Measurements from ENCODE around the gene NTRK3. TPM values are rescaled to one million over a fixed set of nuclear protein-coding genes. Genes with fewer than 3 reads are reported as not detected.

The NTRK3 gene
- total and polyA plus RNA-seq, 9 donors: 1.8 to 7.9 (median 3.2) TPM

DNA sequence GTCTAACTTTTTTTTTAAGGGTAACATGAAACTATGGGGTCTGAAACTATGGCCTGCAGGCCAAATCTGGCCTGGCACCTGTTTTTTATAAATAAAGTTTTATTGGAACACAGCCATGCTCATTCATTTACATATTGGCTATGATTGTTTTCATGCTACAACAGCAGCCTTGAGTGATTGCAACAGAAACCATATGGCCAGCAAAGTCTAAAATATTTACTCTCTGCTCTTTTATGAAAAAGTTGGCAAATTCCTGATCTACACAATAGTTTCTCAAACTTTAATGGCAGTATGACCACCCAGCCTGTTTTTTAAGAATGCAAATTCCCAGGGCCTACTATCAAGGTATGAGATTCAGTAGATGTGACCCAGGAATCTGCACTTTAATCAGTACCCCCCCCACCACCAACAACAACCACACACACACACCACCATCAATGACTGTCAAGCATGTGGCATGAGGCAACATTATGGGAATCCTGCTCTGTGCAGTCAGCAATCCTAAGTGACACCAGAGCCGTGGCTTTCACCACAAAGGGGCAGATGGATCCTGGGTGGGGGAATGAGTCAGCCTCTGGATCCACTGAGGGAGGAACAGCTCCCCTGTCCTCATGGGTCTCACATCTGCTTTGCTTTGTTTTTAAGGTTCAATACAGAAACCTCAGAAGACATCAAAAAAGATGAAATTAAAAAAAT lies 142.8 kb downstream of the NTRK3 start:
- no peaks in the 10 kb centered on the region for H3K36me3 ChIP-seq (ENCODE audit: control insufficient read depth, insufficient read depth, low read length)
- H3K4me1 ChIP-seq (ENCODE audit: control insufficient read depth, insufficient read depth, low read length): peaks cover 18% of the 10 kb centered on the region
- H3K4me3 ChIP-seq (ENCODE audit: low read length): no peak overlapping the region
- whole genome bisulfite sequencing (ENCODE audit: insufficient coverage): 50% methylated on average over 1 of the region's 1 CpG
- H3K27me3 ChIP-seq (ENCODE audit: control insufficient read depth, insufficient read depth, low read length): peaks cover 4% of the 10 kb centered on the region
- no peak overlapping the region for H3K27ac ChIP-seq (ENCODE audit: low read length)
- no peaks in the 10 kb centered on the region for H3K9me3 ChIP-seq (replicated peaks; ENCODE audit: control insufficient read depth, low read depth, low read length)
- no peak for DNase-seq

DNA sequence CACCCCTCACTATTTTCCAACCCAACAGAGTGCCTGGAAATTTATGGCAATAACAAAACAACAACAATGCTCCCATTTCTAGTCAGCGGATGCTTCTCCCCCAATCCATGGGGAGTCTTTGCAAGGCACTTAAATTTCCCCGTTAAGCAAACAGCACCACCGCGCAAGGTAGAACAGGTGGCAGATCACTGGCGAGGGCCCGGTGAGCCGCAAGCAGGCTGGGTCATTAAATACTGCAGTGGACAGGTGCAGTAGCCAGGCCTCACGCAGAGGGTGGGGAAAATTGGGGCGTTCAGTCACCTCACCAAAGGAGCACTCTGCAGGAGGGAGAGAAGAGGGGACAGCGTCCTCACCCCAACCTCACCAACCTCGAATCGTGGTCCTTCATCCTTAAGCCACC lies 147.5 kb downstream of the NTRK3 start:
- Histone ChIP-seq H3K4me1 (ENCODE audit: control insufficient read depth, insufficient read depth, low read length) (peaks cover 6% of the 10 kb centered on the region), H3K36me3 (ENCODE audit: control insufficient read depth, insufficient read depth, low read length) (no peaks in the 10 kb centered on the region), H3K27ac (ENCODE audit: low read length) (no peak overlapping the region), H3K9me3 (replicated peaks; ENCODE audit: control insufficient read depth, low read depth, low read length) (no peaks in the 10 kb centered on the region), H3K4me3 (ENCODE audit: low read length) (no peak overlapping the region), H3K27me3 (ENCODE audit: control insufficient read depth, insufficient read depth, low read length) (peaks cover 4% of the 10 kb centered on the region)
- DNase-seq: no peak
- 43% methylated on average over 9 of the region's 12 CpGs for WGBS (ENCODE audit: insufficient coverage)

GRCh38 chr15:88108477-88108876 lies 148.1 kb downstream of the NTRK3 start:
- Histone ChIP-seq H3K9me3 (replicated peaks; ENCODE audit: control insufficient read depth, low read depth, low read length) (no peaks in the 10 kb centered on the region), H3K4me3 (ENCODE audit: low read length) (no peak overlapping the region), H3K27ac (ENCODE audit: low read length) (no peak overlapping the region), H3K27me3 (ENCODE audit: control insufficient read depth, insufficient read depth, low read length) (peaks cover 4% of the 10 kb centered on the region), H3K4me1 (ENCODE audit: control insufficient read depth, insufficient read depth, low read length) (peaks cover 6% of the 10 kb centered on the region), H3K36me3 (ENCODE audit: control insufficient read depth, insufficient read depth, low read length) (no peaks in the 10 kb centered on the region)
- peak; percentile 44 for DNase-seq

GRCh38 chr15:88106074-88106473 lies 150.5 kb downstream of the NTRK3 start:
- Histone ChIP-seq H3K27ac (ENCODE audit: low read length) (no peak overlapping the region), H3K36me3 (ENCODE audit: control insufficient read depth, insufficient read depth, low read length) (no peaks in the 10 kb centered on the region), H3K27me3 (ENCODE audit: control insufficient read depth, insufficient read depth, low read length) (peaks cover 2% of the 10 kb centered on the region), H3K4me3 (ENCODE audit: low read length) (no peak overlapping the region), H3K4me1 (ENCODE audit: control insufficient read depth, insufficient read depth, low read length) (peaks cover 6% of the 10 kb centered on the region), H3K9me3 (replicated peaks; ENCODE audit: control insufficient read depth, low read depth, low read length) (no peaks in the 10 kb centered on the region)
- WGBS (ENCODE audit: insufficient coverage): 61% methylated on average over 6 of the region's 6 CpGs
- no peak for DNase-seq

DNA sequence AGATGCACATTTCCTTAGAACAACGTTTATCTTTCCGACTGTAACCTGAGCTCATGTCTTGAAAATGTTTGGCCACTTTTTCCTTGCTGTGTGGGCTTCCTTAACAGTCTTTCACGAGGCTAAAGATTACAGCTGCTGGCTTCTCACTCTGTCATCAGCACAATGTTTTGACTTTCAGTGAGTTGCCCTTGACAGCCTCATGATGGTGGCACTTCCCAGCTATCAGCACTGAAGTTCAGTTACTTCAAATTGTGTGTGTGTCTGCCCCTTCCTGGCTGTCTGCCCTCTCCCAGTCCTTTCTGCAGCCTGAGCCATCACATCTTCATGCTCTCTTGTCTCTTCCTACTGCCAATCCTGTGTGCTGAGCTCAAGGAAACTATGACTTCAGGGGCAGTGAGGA lies 152.2 kb downstream of the NTRK3 start:
- 43% methylated on average over 3 of the region's 3 CpGs for WGBS (ENCODE audit: insufficient coverage)
- DNase-seq: no peak
- Histone ChIP-seq H3K9me3 (replicated peaks; ENCODE audit: control insufficient read depth, low read depth, low read length) (no peaks in the 10 kb centered on the region), H3K4me3 (ENCODE audit: low read length) (no peak overlapping the region), H3K4me1 (ENCODE audit: control insufficient read depth, insufficient read depth, low read length) (peaks cover 6% of the 10 kb centered on the region), H3K36me3 (ENCODE audit: control insufficient read depth, insufficient read depth, low read length) (no peaks in the 10 kb centered on the region), H3K27ac (ENCODE audit: low read length) (no peak overlapping the region), H3K27me3 (ENCODE audit: control insufficient read depth, insufficient read depth, low read length) (no peaks in the 10 kb centered on the region)

GRCh38 chr15:88100181-88100580 lies 156.4 kb downstream of the NTRK3 start:
- H3K9me3 ChIP-seq (replicated peaks; ENCODE audit: control insufficient read depth, low read depth, low read length): no peaks in the 10 kb centered on the region
- no peak overlapping the region for H3K4me3 ChIP-seq (ENCODE audit: low read length)
- 80% methylated on average over 1 of the region's 2 CpGs for WGBS (ENCODE audit: insufficient coverage)
- no peaks in the 10 kb centered on the region for H3K27me3 ChIP-seq (ENCODE audit: control insufficient read depth, insufficient read depth, low read length)
- no peak for DNase-seq
- no peaks in the 10 kb centered on the region for H3K36me3 ChIP-seq (ENCODE audit: control insufficient read depth, insufficient read depth, low read length)
- no peak overlapping the region for H3K27ac ChIP-seq (ENCODE audit: low read length)
- H3K4me1 ChIP-seq (ENCODE audit: control insufficient read depth, insufficient read depth, low read length): no peaks in the 10 kb centered on the region

DNA sequence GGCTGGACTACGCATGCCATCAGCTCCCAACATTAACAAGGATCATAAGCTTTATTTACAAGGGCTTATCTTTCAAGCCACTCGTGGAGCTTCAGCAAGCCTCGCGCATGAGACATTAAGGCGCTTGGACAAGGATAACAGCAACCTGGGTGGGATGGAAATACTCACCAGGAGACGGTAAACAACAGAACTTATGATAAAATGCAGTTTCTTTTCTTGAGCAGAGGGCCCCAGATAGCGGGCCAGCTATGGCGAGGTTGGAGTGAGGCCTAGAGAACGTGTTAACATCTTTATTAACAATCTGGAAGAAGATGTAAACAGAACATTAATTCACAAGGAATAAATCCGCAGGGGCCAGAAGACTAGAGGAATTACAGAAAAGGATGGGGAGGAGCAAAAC lies 158.2 kb downstream of the NTRK3 start:
- no peak for DNase-seq
- no peaks in the 10 kb centered on the region for H3K9me3 ChIP-seq (replicated peaks; ENCODE audit: control insufficient read depth, low read depth, low read length)
- H3K27me3 ChIP-seq (ENCODE audit: control insufficient read depth, insufficient read depth, low read length): no peaks in the 10 kb centered on the region
- peaks cover 3% of the 10 kb centered on the region for H3K4me1 ChIP-seq (ENCODE audit: control insufficient read depth, insufficient read depth, low read length)
- H3K27ac ChIP-seq (ENCODE audit: low read length): no peak overlapping the region
- H3K4me3 ChIP-seq (ENCODE audit: low read length): no peak overlapping the region
- WGBS (ENCODE audit: insufficient coverage): 50% methylated on average over 3 of the region's 10 CpGs
- no peaks in the 10 kb centered on the region for H3K36me3 ChIP-seq (ENCODE audit: control insufficient read depth, insufficient read depth, low read length)

GRCh38 chr15:88091444-88092016 lies 165.0 kb downstream of the NTRK3 start:
- Histone ChIP-seq H3K9me3 (replicated peaks; ENCODE audit: control insufficient read depth, low read depth, low read length) (peaks cover 2% of the 10 kb centered on the region), H3K4me3 (ENCODE audit: low read length) (no peak overlapping the region), H3K36me3 (ENCODE audit: control insufficient read depth, insufficient read depth, low read length) (no peaks in the 10 kb centered on the region), H3K27ac (ENCODE audit: low read length) (no peak overlapping the region), H3K27me3 (ENCODE audit: control insufficient read depth, insufficient read depth, low read length) (peaks cover 2% of the 10 kb centered on the region), H3K4me1 (ENCODE audit: control insufficient read depth, insufficient read depth, low read length) (peaks cover 25% of the 10 kb centered on the region)
- DNase-seq: no peak
- WGBS (ENCODE audit: insufficient coverage): 83% methylated on average over 3 of the region's 3 CpGs

DNA sequence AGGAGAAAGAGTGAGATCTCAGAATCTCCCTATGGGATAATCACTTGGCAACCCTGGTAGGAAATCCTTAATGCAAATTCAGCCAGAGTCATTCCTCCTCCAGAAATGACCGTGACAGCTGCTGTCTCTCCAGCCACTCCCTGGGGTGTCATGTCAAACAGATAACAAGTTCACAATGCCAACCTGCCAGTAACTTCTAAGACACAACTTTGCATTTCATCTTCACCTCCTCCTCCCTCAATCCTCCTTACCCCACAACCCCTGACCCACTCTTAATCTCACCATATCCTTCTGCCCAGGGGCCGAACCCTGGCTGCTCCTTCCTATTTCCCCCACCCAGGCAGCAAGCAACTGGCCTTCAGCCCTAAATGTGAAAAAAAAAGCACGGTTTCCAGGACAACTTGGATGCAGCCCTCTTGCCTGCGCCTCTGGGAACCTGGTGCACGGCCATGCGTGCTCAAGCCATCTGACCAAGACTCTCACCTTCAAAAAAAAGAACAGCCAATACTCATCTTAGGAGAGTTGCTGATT lies 166.0 kb downstream of the NTRK3 start:
- H3K4me3 ChIP-seq (ENCODE audit: low read length): no peak overlapping the region
- DNase-seq: peak; percentile 90
- peaks cover 2% of the 10 kb centered on the region for H3K27me3 ChIP-seq (ENCODE audit: control insufficient read depth, insufficient read depth, low read length)
- H3K4me1 ChIP-seq (ENCODE audit: control insufficient read depth, insufficient read depth, low read length): peaks cover 25% of the 10 kb centered on the region
- H3K27ac ChIP-seq (ENCODE audit: low read length): peak overlapping the region; percentile 63
- H3K36me3 ChIP-seq (ENCODE audit: control insufficient read depth, insufficient read depth, low read length): no peaks in the 10 kb centered on the region
- WGBS (ENCODE audit: insufficient coverage): 15% methylated on average over 3 of the region's 6 CpGs
- peaks cover 2% of the 10 kb centered on the region for H3K9me3 ChIP-seq (replicated peaks; ENCODE audit: control insufficient read depth, low read depth, low read length)

DNA sequence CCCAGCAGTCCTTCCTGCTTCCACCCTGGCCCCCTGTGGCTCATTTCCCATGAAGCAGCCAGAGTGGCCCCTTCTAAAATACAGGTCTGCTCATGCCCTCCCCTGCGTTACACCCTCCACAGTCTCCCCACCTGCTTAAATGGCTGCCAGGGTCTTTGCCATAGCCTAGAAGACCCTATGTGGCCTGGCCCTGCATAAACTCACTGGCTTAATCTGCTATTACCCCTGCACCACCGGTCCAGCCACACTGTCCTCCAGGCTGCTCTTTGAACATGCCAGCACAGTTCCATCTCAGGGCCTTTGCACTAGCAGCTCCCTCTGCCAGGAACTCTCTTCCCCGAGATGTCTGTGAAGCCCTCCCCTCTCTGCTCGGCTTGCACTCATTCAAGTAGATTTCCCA lies 166.8 kb downstream of the NTRK3 start:
- Histone ChIP-seq H3K4me1 (ENCODE audit: control insufficient read depth, insufficient read depth, low read length) (peaks cover 29% of the 10 kb centered on the region), H3K27ac (ENCODE audit: low read length) (no peak overlapping the region), H3K27me3 (ENCODE audit: control insufficient read depth, insufficient read depth, low read length) (peaks cover 2% of the 10 kb centered on the region), H3K4me3 (ENCODE audit: low read length) (no peak overlapping the region), H3K36me3 (ENCODE audit: control insufficient read depth, insufficient read depth, low read length) (no peaks in the 10 kb centered on the region), H3K9me3 (replicated peaks; ENCODE audit: control insufficient read depth, low read depth, low read length) (peaks cover 2% of the 10 kb centered on the region)
- WGBS (ENCODE audit: insufficient coverage): 63% methylated on average over 3 of the region's 4 CpGs
- no peak for DNase-seq
